Measurements from ENCODE around the gene HIGD1C.

DNA sequence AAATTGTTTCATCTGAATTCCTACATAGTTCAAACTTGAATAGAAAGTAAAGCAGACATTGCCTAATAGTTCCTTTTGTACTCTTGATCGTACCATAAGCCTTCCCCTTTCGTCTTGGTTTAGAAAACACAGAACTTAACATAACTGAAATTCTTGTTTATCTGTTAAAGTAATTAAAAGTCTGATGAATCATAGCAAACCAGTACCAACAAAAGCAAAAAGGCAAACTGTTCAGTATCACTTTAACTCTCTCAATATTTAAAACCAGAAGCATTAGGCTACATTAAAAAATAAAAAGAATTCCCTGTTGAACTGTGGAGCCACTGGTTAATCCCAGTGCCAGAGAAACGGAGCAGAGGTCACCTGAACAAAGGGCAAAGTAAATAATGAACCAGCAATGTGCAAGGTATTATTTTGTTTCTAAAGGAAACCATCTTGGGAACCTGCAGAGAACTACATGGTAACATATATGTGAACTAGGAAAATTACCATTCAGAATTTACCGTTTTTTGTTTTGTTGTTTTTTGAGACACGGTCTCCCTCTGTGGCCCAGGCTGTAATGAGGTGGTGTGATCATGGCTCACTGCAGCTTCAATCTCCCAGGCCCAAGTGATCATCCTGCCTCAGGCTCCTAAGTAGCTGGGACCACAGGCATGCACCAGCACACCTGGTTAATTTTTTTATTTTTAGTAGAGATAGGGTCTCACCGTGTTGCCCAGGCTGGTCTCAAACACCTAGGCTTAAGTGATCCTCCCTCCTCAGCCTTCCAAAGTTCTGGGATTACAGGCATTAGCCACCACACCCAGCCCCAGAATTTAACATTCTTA is 17.1 kb upstream of the HIGD1C start:
- no peak for TF ChIP-seq POLR2A (IDR thresholded peaks at IDR 0.05)
- TF ChIP-seq POLR2AphosphoS5 (IDR thresholded peaks at IDR 0.05): no peak
